OCI-LY1 (cell line): ENCODE results near the gene RAB11A.

Experiments
- H2AFZ ChIP-seq: fragments of 200-600 bp; sonication (generic), shearing (Covaris generic); 2 replicates; pipeline ENCODE4 v1.6.0; 2014; ENCODE audit warnings: antibody characterized with exemption, mild to moderate bottlenecking, low read length
- H3F3A ChIP-seq: fragments of 200-600 bp; sonication (generic), shearing (Covaris generic); 2 replicates; pipeline ENCODE4 v1.6.0; 2014; ENCODE audit warnings: mild to moderate bottlenecking, antibody characterized with exemption, low read length, moderate library complexity; ENCODE audit not compliant: insufficient read depth
- H3K27ac ChIP-seq: fragments of 200-600 bp; sonication (generic); 2 replicates; pipeline ENCODE4 v1.5.1; 2014; ENCODE audit warnings: low read length, mixed run types, mild to moderate bottlenecking, low read depth; ENCODE audit not compliant: poor library complexity, severe bottlenecking
- H3K27me3 ChIP-seq: fragments of 200-600 bp; sonication (generic); 2 replicates; pipeline ENCODE4 v1.6.0; 2014; ENCODE audit warnings: antibody characterized with exemption, mild to moderate bottlenecking, low read length, moderate library complexity; ENCODE audit not compliant: insufficient read depth
- H3K36me3 ChIP-seq: fragments of 200-600 bp; sonication (generic); 2 replicates; pipeline ENCODE4 v1.6.1; 2014; ENCODE audit warnings: mild to moderate bottlenecking, antibody characterized with exemption, low read length, moderate library complexity, mixed read lengths; ENCODE audit not compliant: insufficient read depth
- H3K4me1 ChIP-seq: fragments of 200-600 bp; sonication (generic); 2 replicates; pipeline ENCODE4 v1.5.1; 2014; ENCODE audit warnings: mild to moderate bottlenecking, low read length, moderate library complexity; ENCODE audit not compliant: insufficient read depth, severe bottlenecking
- H3K4me2 ChIP-seq: fragments of 200-600 bp; sonication (generic), shearing (Covaris generic); 2 replicates; pipeline ENCODE4 v1.6.1; 2014; ENCODE audit warnings: low read length
- H3K4me3 ChIP-seq: fragments of 200-600 bp; sonication (generic); 2 replicates; pipeline ENCODE4 v1.5.1; 2014; ENCODE audit warnings: low read length, low read depth, mild to moderate bottlenecking, mixed read lengths; ENCODE audit not compliant: poor library complexity, severe bottlenecking
- H3K79me2 ChIP-seq: fragments of 200-600 bp; shearing (Covaris generic); 2 replicates; pipeline ENCODE4 v1.6.1; 2016; ENCODE audit warnings: mixed run types, low read length, mixed read lengths; ENCODE audit not compliant: insufficient read depth
- H3K9ac ChIP-seq: fragments of 200-600 bp; sonication (generic), shearing (Covaris generic); 2 replicates; pipeline ENCODE4 v1.6.1; 2014; ENCODE audit warnings: mild to moderate bottlenecking, low read length, mixed read lengths
- H3K9me2 ChIP-seq: fragments of 200-600 bp; sonication (generic), shearing (Covaris generic); 2 replicates; pipeline ENCODE4 v1.6.1; 2014; ENCODE audit warnings: low read depth, mild to moderate bottlenecking, low read length, mixed read lengths
- H3K9me3 ChIP-seq: fragments of 200-600 bp; shearing (Covaris generic); 2 replicates; pipeline ENCODE4 v1.6.1; 2014; ENCODE audit warnings: low read length, mixed read lengths
- H4K20me1 ChIP-seq: fragments of 200-600 bp; sonication (generic), shearing (Covaris generic); 2 replicates; pipeline ENCODE4 v1.6.0; 2016; ENCODE audit warnings: mild to moderate bottlenecking, low read length; ENCODE audit not compliant: insufficient read depth
- EZH2 ChIP-seq: fragments of 200-600 bp; sonication (generic), shearing (Covaris generic); IDR thresholded peaks from 2 replicates; pipeline ENCODE4 v1.8.0; 2017; ENCODE audit warnings: borderline replicate concordance, mixed run types, mild to moderate bottlenecking, antibody characterized with exemption, low read length, moderate library complexity, mixed read lengths
- TF ChIP-seq, protein P1 (sequence below): fragments of 200-600 bp; sonication (generic), shearing (Covaris generic); IDR thresholded peaks from 2 replicates; pipeline ENCODE4 v1.5.1; 2017; ENCODE audit warnings: mild to moderate bottlenecking, antibody characterized with exemption, low read length, moderate library complexity, mixed read lengths

The RAB11A gene

DNA sequence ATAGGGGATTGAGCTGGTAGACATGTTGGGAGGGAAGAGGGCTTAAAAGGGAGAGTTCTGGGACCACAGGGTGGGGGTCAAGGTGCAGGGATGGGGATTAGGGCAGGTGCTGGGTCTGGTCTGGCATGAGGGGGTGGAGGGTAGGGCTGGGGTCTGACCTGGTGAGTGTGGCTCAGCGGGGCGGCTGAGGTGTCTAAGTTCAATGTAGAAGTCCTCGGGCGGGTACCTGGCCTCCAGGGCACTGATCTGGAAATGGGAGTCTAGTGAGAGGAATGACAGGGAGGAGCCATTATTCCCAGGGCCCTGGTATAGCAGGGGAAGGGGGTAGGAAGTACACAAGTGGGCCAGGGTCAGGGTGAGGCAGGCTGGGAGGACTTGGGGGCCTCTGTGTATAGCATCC lies 39.6 kb downstream of the RAB11A start:
- H3K9me2 ChIP-seq = no peaks in the 10 kb centered on the region
- H3K79me2 ChIP-seq = no peaks in the 10 kb centered on the region
- peaks cover 7% of the 10 kb centered on the region for H3K4me1 ChIP-seq
- H3K9ac ChIP-seq = no peak overlapping the region
- TF ChIP-seq EZH2 = no peak
- TF ChIP-seq, protein P1, sequence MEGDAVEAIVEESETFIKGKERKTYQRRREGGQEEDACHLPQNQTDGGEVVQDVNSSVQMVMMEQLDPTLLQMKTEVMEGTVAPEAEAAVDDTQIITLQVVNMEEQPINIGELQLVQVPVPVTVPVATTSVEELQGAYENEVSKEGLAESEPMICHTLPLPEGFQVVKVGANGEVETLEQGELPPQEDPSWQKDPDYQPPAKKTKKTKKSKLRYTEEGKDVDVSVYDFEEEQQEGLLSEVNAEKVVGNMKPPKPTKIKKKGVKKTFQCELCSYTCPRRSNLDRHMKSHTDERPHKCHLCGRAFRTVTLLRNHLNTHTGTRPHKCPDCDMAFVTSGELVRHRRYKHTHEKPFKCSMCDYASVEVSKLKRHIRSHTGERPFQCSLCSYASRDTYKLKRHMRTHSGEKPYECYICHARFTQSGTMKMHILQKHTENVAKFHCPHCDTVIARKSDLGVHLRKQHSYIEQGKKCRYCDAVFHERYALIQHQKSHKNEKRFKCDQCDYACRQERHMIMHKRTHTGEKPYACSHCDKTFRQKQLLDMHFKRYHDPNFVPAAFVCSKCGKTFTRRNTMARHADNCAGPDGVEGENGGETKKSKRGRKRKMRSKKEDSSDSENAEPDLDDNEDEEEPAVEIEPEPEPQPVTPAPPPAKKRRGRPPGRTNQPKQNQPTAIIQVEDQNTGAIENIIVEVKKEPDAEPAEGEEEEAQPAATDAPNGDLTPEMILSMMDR = no peak
- no peak overlapping the region for H3K4me2 ChIP-seq
- peaks cover 80% of the 10 kb centered on the region for H3K36me3 ChIP-seq
- H3F3A ChIP-seq = no peaks in the 10 kb centered on the region
- H3K4me3 ChIP-seq = no peak overlapping the region
- H4K20me1 ChIP-seq = no peaks in the 10 kb centered on the region
- H3K27ac ChIP-seq = no peak overlapping the region
- H3K27me3 ChIP-seq = no peaks in the 10 kb centered on the region
- H2AFZ ChIP-seq = no peak overlapping the region
- H3K9me3 ChIP-seq = no peaks in the 10 kb centered on the region

DNA sequence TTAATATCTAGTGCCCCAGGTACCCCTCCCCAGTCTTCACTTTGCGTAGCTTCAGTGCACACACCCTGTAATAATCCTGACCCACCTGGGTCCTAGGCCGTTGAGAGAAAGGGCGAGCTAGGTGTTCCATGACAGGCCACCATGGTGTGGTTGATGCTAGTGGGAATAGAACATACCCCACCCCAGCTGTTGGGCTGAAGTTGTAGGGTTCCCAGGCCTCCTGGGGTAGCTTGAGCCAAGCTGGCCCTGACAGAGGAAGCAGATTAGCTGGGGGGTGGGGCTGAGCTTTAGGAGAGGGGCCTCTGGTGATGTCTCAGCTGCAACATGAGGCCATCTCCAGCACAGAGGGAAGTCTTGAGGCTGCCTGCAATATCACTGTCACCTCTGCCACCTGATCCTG lies 40.5 kb downstream of the RAB11A start:
- Histone ChIP-seq H3K9ac (no peak overlapping the region), H4K20me1 (no peaks in the 10 kb centered on the region), H3K36me3 (peaks cover 73% of the 10 kb centered on the region)

GRCh38 chr15:65910341-65910740 lies 41.0 kb downstream of the RAB11A start:
- no peaks in the 10 kb centered on the region for H3K27me3 ChIP-seq
- H3K9ac ChIP-seq = no peak overlapping the region
- H2AFZ ChIP-seq = no peak overlapping the region
- H3K9me3 ChIP-seq = no peaks in the 10 kb centered on the region
- no peaks in the 10 kb centered on the region for H3F3A ChIP-seq
- H3K4me2 ChIP-seq = no peak overlapping the region
- peaks cover 9% of the 10 kb centered on the region for H3K4me1 ChIP-seq
- no peak overlapping the region for H3K4me3 ChIP-seq
- H3K79me2 ChIP-seq = no peaks in the 10 kb centered on the region
- H3K27ac ChIP-seq = no peak overlapping the region
- no peaks in the 10 kb centered on the region for H4K20me1 ChIP-seq
- no peak for TF ChIP-seq EZH2
- TF ChIP-seq, protein P1 = no peak
- H3K9me2 ChIP-seq = no peaks in the 10 kb centered on the region
- H3K36me3 ChIP-seq = peaks cover 71% of the 10 kb centered on the region

More for the DNA sequence above, 40.5 kb downstream of the RAB11A start:
- Histone ChIP-seq H3K4me3 (no peak overlapping the region), H3K4me1 (peaks cover 4% of the 10 kb centered on the region), H3F3A (no peaks in the 10 kb centered on the region), H3K27ac (no peak overlapping the region), H2AFZ (no peak overlapping the region), H3K79me2 (no peaks in the 10 kb centered on the region), H3K9me2 (no peaks in the 10 kb centered on the region), H3K27me3 (no peaks in the 10 kb centered on the region), H3K9me3 (no peaks in the 10 kb centered on the region), H3K4me2 (no peak overlapping the region)
- TF ChIP-seq EZH2 = no peak
- TF ChIP-seq, protein P1 = no peak
